HG03175 (cell line): ENCODE results near the gene PI3.
"Not testable (repeated sequence)": the region's sequence is repeated elsewhere in the genome, so short reads cannot be mapped to it uniquely, and the experiment has no call there.

Experiments used
- ATAC-seq: cut with Tn5 transposase; IDR thresholded peaks from one replicate; pipeline ENCODE4 v1.9.1; 2021; ENCODE audit warnings: mild to moderate bottlenecking, moderate library complexity; ENCODE audit not compliant: unreplicated experiment

The PI3 gene

DNA sequence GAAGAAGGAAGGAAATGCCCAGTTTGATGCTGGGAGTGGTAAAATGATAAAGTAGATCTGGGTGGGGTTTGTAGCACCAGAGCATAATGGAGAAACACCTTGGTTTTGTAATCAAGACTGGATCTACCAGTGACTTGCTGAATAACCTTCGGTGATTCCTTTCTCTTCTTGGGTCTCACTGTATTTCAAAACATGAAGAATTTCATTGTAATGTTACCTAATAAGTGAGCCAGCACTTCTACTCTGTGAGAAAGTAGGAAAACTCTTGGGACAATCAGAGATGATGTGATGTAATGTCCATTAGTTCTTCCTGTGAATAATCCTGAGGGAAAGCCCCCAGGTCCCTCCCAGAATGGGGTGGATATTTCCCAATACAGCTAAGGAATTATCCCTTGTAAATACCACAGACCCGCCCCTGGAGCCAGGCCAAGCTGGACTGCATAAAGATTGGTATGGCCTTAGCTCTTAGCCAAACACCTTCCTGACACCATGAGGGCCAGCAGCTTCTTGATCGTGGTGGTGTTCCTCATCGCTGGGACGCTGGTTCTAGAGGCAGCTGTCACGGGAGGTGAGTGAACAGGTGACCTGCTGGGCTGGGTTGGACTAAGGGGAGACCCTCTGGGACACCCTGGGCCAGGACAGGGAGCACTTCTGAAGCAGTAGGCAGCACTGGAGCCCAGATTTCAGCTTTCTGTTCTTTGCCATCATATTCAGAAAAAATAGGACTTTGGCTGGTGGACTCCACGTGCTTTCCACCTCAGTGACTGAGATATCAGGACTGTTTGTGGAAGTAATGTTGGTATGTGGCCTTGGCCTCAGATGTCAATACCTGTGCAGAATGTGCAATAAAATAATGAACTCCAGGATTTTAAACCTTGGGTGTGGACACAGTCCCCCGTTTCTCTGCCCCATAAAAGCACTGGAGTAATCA lies at the start of gene PI3:
Gene PI3 (plus strand): TSS at position 469 of the 931 bp plus-strand sequence. CDS start 21 bp downstream, at position 490.
- no peak for ATAC-seq

- no peak for ATAC-seq
These were observed 46.6 kb upstream of the PI3 start for GRCh38 chr20:45128099-45128498.

DNA sequence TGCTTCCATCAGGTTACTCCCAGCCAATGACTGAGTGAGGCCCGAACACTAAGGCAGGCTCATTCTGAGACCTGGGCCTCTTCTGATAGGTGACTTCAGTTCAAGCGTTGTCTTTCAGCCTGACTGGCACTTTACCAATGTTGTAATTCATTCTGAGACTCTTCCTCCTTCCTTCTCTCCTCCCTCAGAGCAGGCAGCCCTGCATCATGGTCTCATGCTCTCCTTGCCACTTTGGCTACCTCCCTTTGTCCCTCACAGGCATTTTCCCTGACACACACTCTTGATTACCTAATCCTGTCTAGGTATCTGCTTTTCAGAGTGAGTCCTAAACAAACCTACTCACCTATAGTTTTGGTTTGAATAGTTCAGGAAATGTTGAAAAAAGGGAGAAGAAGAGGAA lies 37.8 kb upstream of the PI3 start:
- ATAC-seq, result no peak

DNA sequence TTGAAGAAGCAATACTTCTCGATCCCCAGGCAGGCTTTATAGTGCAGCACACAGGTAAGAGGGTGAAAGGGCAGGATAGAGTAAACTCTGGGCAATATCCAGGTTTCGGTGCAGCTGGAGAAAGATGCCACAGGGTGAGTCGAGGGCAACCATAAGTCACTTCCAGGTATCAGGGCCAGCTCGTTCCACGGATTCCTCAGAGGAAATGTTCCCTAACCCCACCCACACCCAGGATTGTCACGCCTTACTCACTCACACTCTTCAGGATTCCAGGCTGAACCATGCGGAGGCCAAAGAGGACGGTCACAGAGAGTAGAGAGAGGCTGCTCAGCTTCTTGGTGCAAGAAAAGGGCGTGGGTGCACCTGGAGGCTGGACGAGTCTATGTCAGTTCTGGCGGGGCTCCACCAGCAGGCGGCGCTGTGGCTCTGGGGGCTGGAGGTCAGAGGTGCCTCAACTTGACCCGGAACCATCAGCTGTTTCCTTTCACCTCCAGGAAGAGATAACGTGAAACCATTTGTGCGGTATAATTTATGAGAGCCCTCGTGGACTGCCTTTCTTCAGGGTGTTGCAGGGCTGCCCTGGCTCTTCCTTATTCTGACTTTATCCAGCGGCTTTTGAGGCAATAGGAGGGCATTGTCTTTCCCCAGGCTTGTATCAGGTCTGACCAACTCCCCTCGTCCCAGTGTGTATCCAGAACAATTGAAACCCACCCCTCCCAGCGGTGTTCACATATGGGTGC lies 36.0 kb upstream of the PI3 start:
- ATAC-seq, result no peak

DNA sequence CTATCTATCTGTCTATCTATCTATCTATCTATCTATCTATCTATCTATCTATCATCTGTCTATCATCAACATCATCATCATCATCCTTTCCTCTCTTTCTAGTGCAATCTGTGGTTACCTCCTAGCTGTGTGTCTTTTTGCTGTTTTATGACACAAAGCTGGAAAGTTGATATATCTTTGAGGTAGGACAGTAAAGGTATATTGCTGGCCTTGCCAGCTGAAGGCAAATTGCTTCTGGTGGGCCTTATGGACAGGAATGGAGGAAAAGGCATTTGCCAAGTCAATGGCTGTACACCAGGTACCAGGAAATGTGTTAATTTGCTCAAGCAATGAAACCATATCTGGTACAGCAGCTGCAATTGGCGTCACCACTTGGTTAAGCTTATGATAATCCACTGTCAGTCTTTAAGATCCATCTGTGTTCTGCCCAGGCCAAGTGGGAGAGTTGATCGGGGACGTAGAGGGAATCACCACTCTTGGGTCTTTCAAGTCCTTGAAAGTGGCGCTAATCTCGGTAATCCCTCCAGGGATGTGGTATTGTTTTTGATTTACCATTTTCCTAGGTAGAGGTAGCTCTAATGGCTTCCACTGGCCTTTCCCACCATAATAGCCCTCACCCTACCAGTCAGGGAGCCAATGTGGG lies 34.8 kb upstream of the PI3 start:
- not testable (repeated sequence) for ATAC-seq

GRCh38 chr20:45140836-45141235 lies 33.9 kb upstream of the PI3 start:
- no peak for ATAC-seq

- no peak for ATAC-seq
These were observed 25.6 kb upstream of the PI3 start for GRCh38 chr20:45149062-45149461.

DNA sequence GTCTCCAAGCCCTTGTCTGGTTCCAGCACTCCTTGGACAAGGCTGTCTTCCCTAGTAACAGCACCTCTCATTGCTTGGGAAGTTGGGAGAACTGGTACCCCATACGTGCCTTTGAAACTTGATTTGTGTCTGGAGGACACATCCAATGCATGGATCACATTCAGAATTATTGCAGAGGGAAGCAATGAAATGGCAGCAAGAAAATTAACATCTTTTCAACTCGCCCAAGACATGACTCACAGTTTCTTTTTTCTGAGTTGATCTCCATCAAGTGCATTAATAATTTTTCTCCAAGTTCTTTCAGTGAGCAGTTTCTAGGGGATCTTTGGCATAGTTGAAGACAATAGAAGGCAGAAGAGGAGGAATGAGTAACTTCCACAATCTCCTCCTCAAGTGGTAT lies 22.3 kb upstream of the PI3 start:
- ATAC-seq, result no peak

DNA sequence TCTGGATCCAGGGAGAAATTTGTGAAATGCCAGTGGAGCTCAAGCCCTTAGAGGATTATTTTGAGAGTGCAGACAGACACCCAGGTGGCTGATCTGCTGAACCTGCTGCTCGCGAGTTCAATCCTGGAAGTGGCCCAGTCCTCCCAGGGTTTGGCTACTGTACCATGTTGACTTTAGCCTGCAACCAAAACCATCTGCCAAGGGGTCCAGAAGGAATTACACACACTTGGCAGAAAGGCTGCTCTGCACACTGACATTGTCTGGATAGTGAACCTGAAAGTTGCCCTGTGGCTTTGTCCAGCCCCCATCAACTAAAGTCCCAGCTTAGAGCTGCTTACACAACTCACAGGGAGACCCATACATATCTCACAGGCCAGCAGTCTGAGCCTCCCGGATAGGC lies 21.6 kb upstream of the PI3 start:
- no peak for ATAC-seq

DNA sequence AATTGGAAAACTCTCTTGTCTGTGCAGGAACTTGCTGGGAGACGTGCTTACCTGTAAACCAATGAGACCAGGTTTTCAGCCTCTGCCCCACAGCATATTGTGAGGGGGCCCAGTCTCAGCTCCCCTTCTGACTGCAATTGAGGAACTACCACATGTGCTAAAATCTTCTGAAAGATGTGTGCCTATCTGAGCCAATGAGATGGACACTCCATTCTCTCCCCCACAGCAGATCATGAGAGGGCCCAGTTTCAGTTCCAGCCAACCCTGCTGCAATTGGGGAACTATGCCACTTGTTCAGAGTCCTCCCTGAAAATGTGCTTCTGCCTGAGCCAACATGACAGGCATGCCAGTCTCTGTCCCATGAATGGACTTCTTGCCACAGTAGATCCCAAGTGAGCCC lies 20.9 kb upstream of the PI3 start:
- ATAC-seq, result no peak

DNA sequence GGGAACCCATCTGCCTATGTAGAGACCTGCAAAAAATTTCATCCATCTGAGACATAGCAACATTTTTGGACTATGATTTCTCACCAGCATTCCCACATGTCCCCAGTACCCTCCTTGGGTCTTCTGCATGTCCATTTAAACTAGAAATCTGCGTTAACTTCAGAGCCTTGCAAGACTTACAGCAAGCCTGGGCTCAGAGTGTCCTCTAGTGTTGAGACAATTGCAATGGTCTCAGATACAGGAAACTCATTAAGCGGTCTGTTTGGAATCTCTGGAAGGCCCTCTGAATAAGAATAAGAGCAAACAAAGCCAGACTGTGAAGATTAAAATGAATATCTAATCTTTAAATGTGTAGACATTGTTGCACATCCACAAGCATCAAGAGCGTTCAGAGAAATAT lies 20.5 kb upstream of the PI3 start:
- no peak for ATAC-seq

GRCh38 chr20:45154794-45155193 lies 19.9 kb upstream of the PI3 start:
- not testable (repeated sequence) for ATAC-seq

DNA sequence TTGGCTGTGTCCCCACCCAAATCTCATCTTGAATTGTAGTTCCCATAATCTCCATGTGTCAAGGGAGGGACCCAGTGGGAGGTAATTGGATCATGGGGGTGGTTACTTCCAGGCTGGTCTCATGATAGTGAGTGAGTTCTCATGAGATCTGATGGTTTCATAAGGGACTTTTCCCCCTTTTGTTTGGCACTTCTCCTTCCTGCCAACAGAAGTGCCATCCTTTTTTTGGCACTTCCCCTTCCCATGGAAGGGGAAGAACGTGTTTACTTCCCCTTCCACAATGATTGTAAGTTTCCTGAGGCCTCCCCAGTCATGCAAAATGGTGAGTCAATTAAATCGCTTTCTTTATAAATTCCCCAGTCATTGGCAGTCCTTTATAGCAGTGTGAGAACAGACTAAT lies 18.0 kb upstream of the PI3 start:
- no peak for ATAC-seq

- ATAC-seq, result no peak
These were observed 16.7 kb upstream of the PI3 start for GRCh38 chr20:45157962-45158361.

- ATAC-seq, result no peak
These were observed 11.5 kb upstream of the PI3 start for GRCh38 chr20:45163083-45163803.

GRCh38 chr20:45164906-45165305 lies 9.8 kb upstream of the PI3 start:
- no peak for ATAC-seq

- ATAC-seq, result no peak
These were observed 1.2 kb upstream of the PI3 start for GRCh38 chr20:45173522-45173921.

- no peak for ATAC-seq
These were observed 2.0 kb downstream of the PI3 start for GRCh38 chr20:45176526-45177267.

DNA sequence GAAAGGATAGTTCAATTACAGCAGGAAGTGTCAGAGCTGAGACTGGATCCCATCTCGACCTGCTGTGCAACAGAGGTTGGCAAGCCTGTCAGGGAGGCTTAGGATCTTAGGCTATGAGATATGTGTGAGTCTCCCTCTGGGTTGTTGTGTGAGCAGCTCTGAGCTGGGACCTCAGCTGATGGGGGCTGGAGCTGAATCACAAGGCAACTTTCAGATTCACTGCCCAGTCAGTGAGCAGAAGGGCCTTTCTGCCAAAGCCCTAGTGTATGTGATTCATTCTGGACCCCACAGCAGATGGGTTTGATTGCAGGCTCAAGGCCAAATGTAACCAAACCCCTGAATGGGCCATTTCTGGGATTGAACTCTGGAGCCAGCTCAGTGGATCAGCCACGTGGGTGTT lies 4.5 kb downstream of the PI3 start:
- no peak for ATAC-seq

DNA sequence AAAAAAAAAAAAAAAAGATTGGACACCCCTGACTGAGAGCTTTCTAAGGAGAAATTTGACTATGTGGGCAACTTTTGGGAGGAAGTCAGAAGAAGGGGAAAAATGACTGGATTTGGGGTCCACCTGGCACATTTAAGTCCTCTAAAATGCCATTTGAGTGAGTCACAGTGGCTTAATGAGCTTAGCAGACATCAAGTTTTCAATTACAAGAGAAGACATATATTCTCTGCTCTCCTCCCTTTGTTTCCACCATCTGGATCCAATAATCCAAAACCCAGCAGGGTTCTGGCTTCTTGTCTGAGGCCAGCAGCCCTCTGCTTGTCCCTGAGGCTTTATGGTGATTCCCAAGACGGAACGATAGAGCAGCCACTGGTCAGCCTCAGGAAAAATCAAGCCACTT lies 6.9 kb downstream of the PI3 start:
- no peak for ATAC-seq
